GM13977 (cell line): ENCODE results near the gene DCC.

Source experiments
- DNase-seq: peaks from one replicate; pipeline ENCODE4 v3.0.0; 2012; ENCODE audit warnings: low spot score
- CTCF ChIP-seq: IDR thresholded peaks from 2 replicates; pipeline ENCODE4 v1.5.1; 2012; ENCODE audit warnings: mild to moderate bottlenecking, control low read depth; ENCODE audit not compliant: insufficient read depth; ENCODE audit errors: extremely low read depth, missing control alignments
- in situ Hi-C: fragments of 300-500 bp; cut with MboI; formaldehyde crosslinking; loops from one replicate; pipeline ENCODE4 v1.12.0; 2022; ENCODE audit warnings: low sequenced_read_pairs, low pct_unique_long_range_greater_than_20kb, mixed read lengths, inconsistent platforms; ENCODE audit not compliant: unreplicated experiment

The DCC gene

GRCh38 chr18:52598921-52599320 lies 258.9 kb downstream of the DCC start:
- in situ Hi-C loops, result no loop called here
- TF ChIP-seq CTCF, result no peak
- DNase-seq, result no peak

DNA sequence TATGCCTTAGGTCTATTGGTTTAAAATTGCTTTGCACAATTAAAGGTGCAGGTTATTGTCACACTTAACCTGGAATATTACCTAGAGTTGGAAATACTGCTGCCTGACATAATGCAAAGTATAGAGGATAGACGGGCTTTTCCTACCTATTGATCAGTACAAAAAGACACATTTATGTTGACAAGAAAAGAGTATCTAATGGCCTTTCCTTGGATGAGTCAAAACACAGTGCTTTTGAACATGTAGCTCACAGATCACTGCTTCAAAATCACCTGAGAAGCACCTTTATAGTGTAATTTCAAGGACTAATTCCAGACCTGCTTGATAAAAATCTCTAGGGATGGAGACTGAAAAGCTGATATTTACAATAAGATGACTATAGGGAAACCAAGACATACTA lies 262.8 kb downstream of the DCC start:
- no peak for TF ChIP-seq CTCF
- in situ Hi-C loops, result no loop called here

DNA sequence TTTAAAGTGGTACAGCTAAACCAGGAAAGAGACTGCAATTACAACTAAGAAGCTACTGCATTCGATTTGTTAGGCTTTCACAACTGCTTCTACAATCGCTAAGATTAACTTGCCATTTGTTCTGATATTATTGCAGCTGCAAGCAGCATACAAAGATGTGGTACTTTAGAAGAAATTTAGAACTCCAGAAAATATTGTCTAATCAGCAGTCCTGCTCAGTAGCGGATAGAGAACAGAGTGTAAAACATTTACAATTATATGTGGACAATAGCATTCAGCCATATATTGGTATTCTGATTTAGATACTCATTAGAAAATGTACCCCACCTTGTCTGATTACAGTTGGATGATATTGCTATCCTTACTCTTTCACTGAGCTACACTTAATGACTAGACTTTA lies 265.3 kb downstream of the DCC start:
- no peak for TF ChIP-seq CTCF
- in situ Hi-C loops, result no loop called here
- DNase-seq, result no peak

More for the DNA sequence above, 262.8 kb downstream of the DCC start:
- DNase-seq, result no peak

DNA sequence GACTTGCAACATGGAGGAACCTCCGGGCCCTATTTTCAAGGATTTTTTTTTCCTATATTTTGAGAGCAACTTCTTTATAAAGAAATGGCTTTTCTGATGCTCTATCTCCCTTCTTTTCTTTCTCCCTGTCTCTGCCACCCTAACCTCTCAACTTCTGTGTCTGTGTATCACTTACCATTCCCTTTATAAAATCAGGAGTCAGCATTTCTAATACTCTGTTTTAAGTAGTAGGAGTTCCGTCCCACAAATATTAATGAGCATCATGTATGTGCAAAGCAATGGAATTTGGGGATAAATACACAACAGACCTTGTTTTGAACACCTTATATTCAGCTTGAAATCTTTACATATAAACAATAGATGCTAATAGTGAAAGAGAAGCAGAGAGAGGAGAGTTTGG lies 268.0 kb downstream of the DCC start:
- TF ChIP-seq CTCF, result no peak
- no peak for DNase-seq
- in situ Hi-C loops, result no loop called here

- no peak for DNase-seq
- in situ Hi-C loops, result no loop called here
- TF ChIP-seq CTCF, result no peak
These were observed 270.6 kb downstream of the DCC start for GRCh38 chr18:52610451-52611115.

GRCh38 chr18:52612406-52612805 lies 272.4 kb downstream of the DCC start:
- in situ Hi-C loops, result no loop called here
- no peak for TF ChIP-seq CTCF
- no peak for DNase-seq

GRCh38 chr18:52615321-52615720 lies 275.3 kb downstream of the DCC start:
- in situ Hi-C loops, result no loop called here
- TF ChIP-seq CTCF, result no peak
- DNase-seq, result no peak
